Measurements from ENCODE around the gene RABEPK. TPM values are rescaled to one million over a fixed set of nuclear protein-coding genes. Genes with fewer than 3 reads are reported as not detected.

Gene RABEPK
- total RNA-seq, 2 experiments from 2014 or later, result 14.6 to 17.2 TPM

DNA sequence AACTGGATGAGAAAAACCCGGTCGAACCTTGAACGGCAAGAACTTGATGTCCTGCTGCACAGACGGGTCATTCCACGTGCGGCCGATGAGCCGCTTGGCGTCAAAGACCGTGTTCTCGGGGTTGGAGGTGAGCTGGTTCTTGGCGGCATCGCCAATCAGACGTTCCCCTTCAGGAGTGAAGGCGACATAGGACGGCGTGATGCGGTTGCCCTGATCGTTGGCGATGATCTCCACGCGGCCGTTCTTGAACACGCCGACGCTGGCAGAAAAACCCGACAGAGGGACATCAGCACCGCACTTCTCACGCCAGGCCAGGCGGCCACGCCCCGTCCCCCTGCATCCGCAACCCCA lies 40.3 kb downstream of the RABEPK start:
- CTCF ChIA-PET, result interaction anchor here (1.0 to 3.5 kb wide), 5 partner anchors 8 to 62 kb away, joined by 3 to 14 read pairs (median 4); partner anchors contain the start of gene GAPVD1
- H3K27ac Mint-ChIP-seq, result peak overlapping the region; percentile 99
- no peaks in the 10 kb centered on the region for H3K9me3 Mint-ChIP-seq
- peak overlapping the region; percentile 96 for H3K4me3 Mint-ChIP-seq
- peak; percentile 53 for DNase-seq
- POLR2A ChIA-PET, result interaction anchor here (0.6 to 1.8 kb wide), 4 partner anchors 21 to 378 kb away, joined by 3 to 13 read pairs (median 4); partner anchors contain the start of genes ARPC5L and GAPVD1
- H3K4me1 Mint-ChIP-seq, result peaks cover 41% of the 10 kb centered on the region
- peaks cover 64% of the 10 kb centered on the region for H3K36me3 Mint-ChIP-seq (ENCODE audit: low read depth)
- H3K27me3 Mint-ChIP-seq, result no peaks in the 10 kb centered on the region

DNA sequence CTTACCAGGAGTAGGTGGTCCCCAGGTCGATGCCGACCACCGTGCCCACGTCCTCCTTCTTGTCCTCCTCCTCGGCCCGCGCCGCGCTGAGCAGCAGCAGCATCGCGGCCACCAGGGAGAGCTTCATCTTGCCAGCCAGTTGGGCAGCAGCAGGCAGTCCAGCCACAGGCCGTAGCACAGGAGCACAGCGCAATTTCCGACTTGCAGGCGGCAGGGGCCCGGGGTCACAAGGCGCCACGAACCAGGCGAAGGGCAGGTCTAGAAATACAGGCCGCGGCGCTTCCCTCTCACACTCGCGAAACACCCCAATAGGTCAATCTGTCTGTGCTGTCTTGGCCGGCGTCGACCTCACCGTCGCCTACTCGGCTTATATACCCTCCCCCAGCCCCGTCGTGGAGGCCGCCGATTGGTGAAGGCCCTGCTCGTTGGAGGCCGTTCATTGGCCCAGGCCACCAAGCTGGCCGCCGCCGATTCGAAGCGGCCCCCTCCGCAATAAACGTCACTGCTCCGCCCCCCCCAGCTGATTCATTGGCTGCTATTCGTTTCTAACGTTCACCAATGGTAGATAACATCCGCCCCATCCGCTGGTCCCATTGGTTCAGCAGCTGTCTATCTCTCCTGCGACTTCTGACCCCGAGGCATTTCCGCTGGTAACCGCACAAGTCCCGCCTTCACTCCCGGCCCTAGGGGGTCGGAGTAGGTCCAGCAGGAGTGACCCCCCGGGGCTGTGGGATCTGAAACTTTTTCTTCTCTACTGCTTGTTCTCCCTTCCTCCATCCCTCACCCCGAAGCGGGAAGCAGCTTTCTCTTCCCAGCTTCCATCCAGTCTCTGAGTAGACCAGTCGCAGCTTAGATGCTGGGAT lies 40.9 kb downstream of the RABEPK start, which contains the start of gene HSPA5:
HSPA5 (minus strand) TSS at position 344 of the 863 bp plus-strand sequence; CDS start at position 127, 217 bp downstream.
- H3K9me3 Mint-ChIP-seq, result no peaks in the 10 kb centered on the region
- peak; percentile 100 for DNase-seq
- H3K4me1 Mint-ChIP-seq, result peaks cover 37% of the 10 kb centered on the region
- peaks cover 58% of the 10 kb centered on the region for H3K36me3 Mint-ChIP-seq (ENCODE audit: low read depth)
- no peaks in the 10 kb centered on the region for H3K27me3 Mint-ChIP-seq
- H3K4me3 Mint-ChIP-seq, result peak within 1 kb of the TSS; percentile 96
- POLR2A ChIA-PET, result interaction anchor here (0.6 to 1.8 kb wide), 8 partner anchors 20 to 431 kb away, joined by 3 to 13 read pairs (median 3); partner anchors contain the start of genes ARPC5L and GAPVD1
- peak within 1 kb of the TSS; percentile 99 for H3K27ac Mint-ChIP-seq
- CTCF ChIA-PET, result interaction anchor here (0.9 to 3.5 kb wide), 11 partner anchors 9 to 98 kb away, joined by 3 to 14 read pairs (median 4); partner anchors contain the start of genes GAPVD1 and SCAI

DNA sequence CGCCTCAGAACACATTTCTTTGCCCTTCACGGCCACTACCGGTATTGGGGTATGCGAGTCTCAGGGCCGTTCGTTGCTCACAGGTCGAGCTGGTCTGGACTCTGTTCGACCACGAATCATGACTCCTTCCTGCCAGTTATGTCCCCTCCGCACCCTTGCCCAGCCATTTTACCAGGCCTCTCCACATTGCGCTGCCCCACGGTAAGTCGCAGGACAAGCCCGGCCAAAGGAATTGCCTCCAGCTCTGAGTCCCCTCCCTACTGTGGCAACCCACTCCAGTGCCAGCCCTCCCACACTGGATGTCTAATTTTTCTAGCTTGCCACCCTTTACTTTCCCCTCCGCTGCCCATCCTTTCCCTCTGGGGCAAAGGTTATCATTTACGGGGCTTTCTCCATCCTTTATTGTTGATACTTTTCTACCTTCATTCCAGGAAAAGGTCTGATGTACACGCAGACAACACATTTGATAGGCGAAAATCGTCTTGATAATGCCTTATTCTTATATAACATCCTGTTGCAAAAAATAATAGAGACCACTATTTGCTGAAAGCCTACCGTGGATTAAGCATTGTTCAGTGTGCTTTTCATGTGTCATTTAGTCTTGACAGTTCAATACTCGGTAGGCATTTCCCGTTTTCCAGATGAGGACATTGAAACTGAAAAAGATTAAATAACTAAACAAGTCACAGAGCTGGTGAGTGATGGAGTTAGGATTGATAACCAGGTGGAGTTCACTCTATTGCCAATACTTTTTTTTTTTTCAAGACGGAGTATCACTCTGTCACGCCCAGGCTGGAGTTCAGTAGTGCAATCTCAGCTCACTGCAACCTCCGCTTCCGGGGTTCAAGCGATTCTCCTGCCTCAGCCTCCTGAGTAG lies 41.8 kb downstream of the RABEPK start:
- no peaks in the 10 kb centered on the region for H3K9me3 Mint-ChIP-seq
- H3K27me3 Mint-ChIP-seq, result no peaks in the 10 kb centered on the region
- peaks cover 50% of the 10 kb centered on the region for H3K36me3 Mint-ChIP-seq (ENCODE audit: low read depth)
- H3K27ac Mint-ChIP-seq, result peak overlapping the region; percentile 99
- ChIA-PET POLR2A (interaction anchor here (0.5 to 1.8 kb wide), 5 partner anchors 19 to 611 kb away, joined by 3 to 13 read pairs (median 3); partner anchors contain the start of gene GAPVD1), CTCF (interaction anchor here (0.5 to 3.5 kb wide), 12 partner anchors 10 to 99 kb away, joined by 3 to 14 read pairs (median 4); partner anchors contain the start of genes GAPVD1 and SCAI)
- peaks cover 28% of the 10 kb centered on the region for H3K4me1 Mint-ChIP-seq
- H3K4me3 Mint-ChIP-seq, result peak overlapping the region; percentile 96
- DNase-seq, result no peak

DNA sequence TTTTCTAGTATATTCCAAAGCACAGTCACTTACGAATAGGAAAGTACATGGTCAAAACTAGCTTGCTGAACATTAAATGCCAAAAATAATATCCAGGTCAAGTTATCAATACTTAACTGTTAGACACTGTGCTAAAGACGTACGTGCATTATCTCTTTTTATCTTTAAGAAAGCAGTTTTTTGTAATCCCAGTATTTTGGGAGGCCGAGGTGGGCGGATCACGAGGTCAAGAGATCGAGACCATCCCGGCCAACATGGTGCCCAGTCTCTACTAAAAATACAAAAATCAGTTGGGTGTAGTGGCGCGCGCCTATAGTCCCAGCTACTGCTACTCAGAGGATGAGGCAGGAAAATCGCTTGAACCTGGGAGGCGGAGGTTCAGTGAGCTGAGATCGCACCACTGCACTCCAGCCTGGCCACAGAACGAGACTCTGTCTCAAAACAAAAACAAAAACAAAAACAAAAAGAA lies 43.5 kb downstream of the RABEPK start:
- CTCF ChIA-PET, result interaction anchor here (0.7 to 1.4 kb wide), 2 partner anchors 17 to 18 kb away, joined by 3 to 6 read pairs; partner anchors contain the start of gene GAPVD1
- H3K27ac Mint-ChIP-seq, result peak overlapping the region; percentile 22

DNA sequence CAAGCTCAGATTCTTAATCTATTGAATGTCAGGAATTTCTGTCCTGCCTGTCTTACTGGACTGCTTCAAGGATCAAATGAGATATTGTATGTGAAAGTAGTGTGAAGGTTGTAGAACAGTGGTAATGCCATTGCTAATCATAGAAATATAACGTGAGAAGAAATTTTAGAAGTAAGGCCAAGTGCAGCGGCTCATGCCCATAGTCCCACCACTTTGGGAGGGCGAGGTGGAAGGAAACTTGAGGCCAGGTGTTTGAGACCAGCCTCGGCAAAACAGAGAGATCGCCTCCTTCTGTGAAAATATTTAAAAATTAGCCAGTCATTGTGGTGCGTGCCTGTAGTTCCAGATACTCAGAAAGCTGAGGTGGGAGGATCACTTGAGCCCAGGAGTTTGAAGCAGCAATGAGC lies 45.9 kb downstream of the RABEPK start:
- CTCF ChIA-PET, result no interaction called here
- no peak for DNase-seq

More for the DNA sequence above, 43.5 kb downstream of the RABEPK start:
- DNase-seq, result no peak
- Mint-ChIP-seq H3K27me3 (no peaks in the 10 kb centered on the region), H3K36me3 (ENCODE audit: low read depth) (peaks cover 34% of the 10 kb centered on the region), H3K4me1 (peaks cover 11% of the 10 kb centered on the region), H3K4me3 (no peak overlapping the region), H3K9me3 (no peaks in the 10 kb centered on the region)
- POLR2A ChIA-PET, result no interaction called here

DNA sequence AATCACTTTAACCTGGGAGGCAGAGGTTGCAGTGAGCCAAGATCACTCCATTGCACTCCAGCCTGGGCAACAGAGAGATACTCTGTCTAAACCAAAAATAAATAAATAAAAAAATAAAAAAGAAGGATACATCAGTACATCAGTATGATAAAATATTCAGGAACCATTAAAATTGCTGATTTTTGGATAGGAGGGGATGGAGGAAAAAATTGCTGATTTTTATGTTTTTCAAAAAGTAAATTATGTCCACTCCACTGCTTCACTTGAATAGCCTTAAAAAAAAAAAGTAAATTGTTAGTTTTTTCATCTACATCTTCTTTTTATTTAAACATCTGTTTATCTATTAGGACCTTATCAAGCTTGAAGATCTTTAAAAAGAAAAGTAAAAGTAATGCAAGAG lies 53.9 kb downstream of the RABEPK start:
- DNase-seq, result no peak
- POLR2A ChIA-PET, result no interaction called here
- peaks cover 2% of the 10 kb centered on the region for H3K27me3 Mint-ChIP-seq
- CTCF ChIA-PET, result no interaction called here
- no peak overlapping the region for H3K27ac Mint-ChIP-seq
- no peaks in the 10 kb centered on the region for H3K9me3 Mint-ChIP-seq
- H3K4me1 Mint-ChIP-seq, result no peaks in the 10 kb centered on the region
- no peaks in the 10 kb centered on the region for H3K36me3 Mint-ChIP-seq (ENCODE audit: low read depth)
- no peak overlapping the region for H3K4me3 Mint-ChIP-seq

More for the DNA sequence above, 45.9 kb downstream of the RABEPK start:
- Mint-ChIP-seq H3K36me3 (ENCODE audit: low read depth) (peaks cover 10% of the 10 kb centered on the region), H3K27ac (no peak overlapping the region), H3K27me3 (no peaks in the 10 kb centered on the region), H3K4me1 (peaks cover 5% of the 10 kb centered on the region), H3K4me3 (no peak overlapping the region), H3K9me3 (no peaks in the 10 kb centered on the region)
- POLR2A ChIA-PET, result no interaction called here

DNA sequence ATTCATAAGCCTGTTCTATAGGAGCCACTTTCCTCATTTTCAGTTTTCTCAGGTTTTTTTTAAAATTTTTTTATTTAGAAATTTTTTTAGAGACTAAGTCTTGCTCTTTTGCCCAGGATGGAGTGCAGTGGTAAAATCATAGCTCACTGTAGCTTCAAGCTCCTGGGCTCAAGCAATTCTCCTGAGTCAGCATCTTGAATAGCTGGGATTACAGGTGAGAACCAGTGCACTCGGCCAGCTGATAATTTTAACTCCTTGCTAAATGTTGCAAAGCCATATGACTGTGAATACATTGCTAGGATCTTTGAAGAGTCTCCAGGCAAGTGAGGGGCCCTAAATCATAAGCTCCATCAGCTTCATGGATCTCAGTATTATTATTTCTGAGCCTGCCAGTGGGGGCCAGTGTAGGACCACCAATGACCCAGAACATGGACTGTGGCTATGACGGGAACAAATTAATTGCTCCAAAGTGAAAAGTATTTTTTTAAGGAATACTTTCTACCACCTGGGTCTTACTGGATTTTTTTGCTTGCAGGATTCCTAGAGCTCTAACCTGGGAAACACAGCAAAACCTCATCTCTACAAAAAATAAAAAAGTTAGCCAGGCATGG lies 55.5 kb downstream of the RABEPK start:
- no peak overlapping the region for H3K27ac Mint-ChIP-seq
- ChIA-PET POLR2A (no interaction called here), CTCF (interaction anchor here (1.3 to 1.9 kb wide), 3 partner anchors 9 to 130 kb away, joined by 4 to 10 read pairs (median 8); partner anchors contain the start of gene HSPA5)
- H3K4me3 Mint-ChIP-seq, result no peak overlapping the region
- no peaks in the 10 kb centered on the region for H3K36me3 Mint-ChIP-seq (ENCODE audit: low read depth)
- no peaks in the 10 kb centered on the region for H3K9me3 Mint-ChIP-seq
- no peak for DNase-seq
- peaks cover 2% of the 10 kb centered on the region for H3K27me3 Mint-ChIP-seq
- H3K4me1 Mint-ChIP-seq, result peaks cover 2% of the 10 kb centered on the region

DNA sequence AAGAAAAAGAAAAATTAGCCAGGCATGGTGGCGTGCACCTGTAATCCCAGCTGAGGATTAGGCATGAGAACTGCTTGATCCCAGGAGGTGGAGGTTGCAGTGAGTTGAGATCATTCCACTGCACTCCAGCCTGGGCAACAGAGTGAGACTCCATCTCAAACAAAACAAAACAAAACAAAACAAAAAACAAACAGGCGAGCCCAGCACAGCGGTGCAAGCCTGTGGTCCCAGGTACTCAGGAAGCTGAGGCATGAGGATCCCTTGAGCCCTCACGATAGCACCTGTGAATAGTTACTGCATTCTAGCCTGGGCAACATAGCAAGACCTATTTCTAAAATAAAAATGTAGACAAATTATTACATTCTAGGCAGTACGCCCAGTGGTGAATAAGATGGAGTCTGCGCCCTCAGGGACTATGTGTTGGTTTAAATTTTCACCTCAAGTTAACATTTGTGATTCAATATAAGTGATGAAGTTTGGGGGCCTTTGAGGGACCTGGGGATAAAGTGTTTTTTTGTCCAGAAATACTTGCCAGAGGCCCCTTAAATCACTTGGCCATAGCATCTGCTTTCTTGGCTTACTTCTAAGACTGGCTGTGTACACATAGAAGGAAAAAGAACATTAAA lies 57.9 kb downstream of the RABEPK start:
- H3K36me3 Mint-ChIP-seq (ENCODE audit: low read depth), result peaks cover 4% of the 10 kb centered on the region
- DNase-seq, result no peak
- H3K4me1 Mint-ChIP-seq, result peaks cover 19% of the 10 kb centered on the region
- POLR2A ChIA-PET, result no interaction called here
- H3K9me3 Mint-ChIP-seq, result no peaks in the 10 kb centered on the region
- peaks cover 2% of the 10 kb centered on the region for H3K27me3 Mint-ChIP-seq
- no peak overlapping the region for H3K4me3 Mint-ChIP-seq
- H3K27ac Mint-ChIP-seq, result no peak overlapping the region
- CTCF ChIA-PET, result interaction anchor here (0.6 kb wide), 1 partner anchor 16 kb away, joined by 3 read pairs; no protein-coding TSS in a partner anchor

DNA sequence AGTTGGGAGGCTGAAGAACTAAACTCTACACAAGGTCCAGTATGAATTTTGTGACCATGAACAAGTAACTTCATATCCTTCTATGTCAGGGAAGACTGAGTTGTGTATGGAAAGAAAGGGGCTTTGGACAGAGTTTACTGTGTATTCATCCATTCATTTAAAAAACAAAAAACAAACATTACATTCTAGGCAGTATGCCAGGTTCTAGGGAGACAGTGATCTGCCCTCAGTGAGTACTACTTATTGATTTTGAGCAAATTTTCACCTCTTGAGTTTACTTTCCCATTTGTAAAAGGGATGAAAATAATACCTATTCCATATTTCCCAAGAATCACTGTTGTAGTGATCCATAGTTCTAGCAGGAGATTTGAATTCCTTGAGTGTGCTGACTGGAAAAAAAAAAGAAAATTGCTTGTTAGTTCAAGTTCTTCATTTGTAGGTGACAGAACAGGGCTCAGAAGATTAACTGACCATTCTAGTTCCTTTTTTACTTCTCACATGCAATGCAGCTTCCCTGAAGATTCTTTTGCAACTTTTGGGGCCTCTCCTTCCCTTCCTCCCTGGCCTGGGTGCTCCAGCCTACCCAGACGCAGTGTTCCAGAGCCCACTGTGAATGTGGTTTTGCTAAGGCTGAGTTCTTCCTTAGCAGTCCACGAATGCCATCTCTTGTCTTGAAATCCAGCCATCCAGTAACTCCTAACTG lies 58.6 kb downstream of the RABEPK start:
- no peaks in the 10 kb centered on the region for H3K9me3 Mint-ChIP-seq
- peaks cover 26% of the 10 kb centered on the region for H3K4me1 Mint-ChIP-seq
- no peak for DNase-seq
- H3K27me3 Mint-ChIP-seq, result peaks cover 2% of the 10 kb centered on the region
- no peak overlapping the region for H3K27ac Mint-ChIP-seq
- CTCF ChIA-PET, result interaction anchor here (0.8 kb wide), 1 partner anchor 17 kb away, joined by 3 read pairs; no protein-coding TSS in a partner anchor
- peaks cover 8% of the 10 kb centered on the region for H3K36me3 Mint-ChIP-seq (ENCODE audit: low read depth)
- no peak overlapping the region for H3K4me3 Mint-ChIP-seq
- POLR2A ChIA-PET, result no interaction called here

DNA sequence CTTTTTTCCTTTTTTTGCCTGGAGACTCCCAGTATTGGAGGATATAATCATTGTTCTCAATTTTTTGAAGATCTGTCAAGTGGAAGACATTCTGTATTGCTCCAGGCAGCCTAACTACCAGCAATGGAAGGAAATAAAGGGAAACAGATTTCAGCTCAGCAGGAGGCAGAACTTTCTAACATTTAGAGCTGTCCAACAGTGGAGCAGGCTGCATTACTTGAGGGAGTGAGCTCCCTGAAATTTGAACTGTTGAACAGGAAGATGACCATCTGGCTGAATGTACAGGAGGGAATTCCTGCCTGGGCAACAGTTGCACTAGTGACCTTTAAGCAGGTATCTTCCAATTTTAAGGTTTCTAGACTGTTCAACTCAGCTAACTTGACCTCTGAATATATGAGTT lies 60.2 kb downstream of the RABEPK start:
- CTCF ChIA-PET, result interaction anchor here (0.6 to 2.1 kb wide), 7 partner anchors 7 to 1365 kb away, joined by 3 to 14 read pairs (median 3); partner anchors contain the start of gene HSPA5
- POLR2A ChIA-PET, result interaction anchor here (0.6 to 1.8 kb wide), 2 partner anchors 20 to 70 kb away, joined by 3 to 13 read pairs; partner anchors contain the start of gene HSPA5
- no peak for DNase-seq
- H3K4me1 Mint-ChIP-seq, result peaks cover 37% of the 10 kb centered on the region
- peaks cover 18% of the 10 kb centered on the region for H3K36me3 Mint-ChIP-seq (ENCODE audit: low read depth)
- no peaks in the 10 kb centered on the region for H3K9me3 Mint-ChIP-seq
- H3K27ac Mint-ChIP-seq, result peak overlapping the region; percentile 97
- H3K4me3 Mint-ChIP-seq, result peak overlapping the region; percentile 98
- peaks cover 2% of the 10 kb centered on the region for H3K27me3 Mint-ChIP-seq
